Testis (tissue), 2 donors: ENCODE measurements around the gene FMNL2.

Experiments
- CTCF ChIP-seq, 3 experiments: fragments of 450-650 bp in 2 of 3; fragments of 200-600 bp in 1 of 3; sonication (generic) in 1 of 3; IDR thresholded peaks; one replicate each; pipeline ENCODE4 v1.5.1; 2016 to 2019; ENCODE audit warnings: antibody characterized with exemption in 3 of 3, mild to moderate bottlenecking in 2 of 3, moderate library complexity in 1 of 3
- POLR2A ChIP-seq: fragments of 450-650 bp; IDR thresholded peaks from one replicate; pipeline ENCODE4 v1.6.1; 2017; ENCODE audit warnings: antibody characterized with exemption, mild to moderate bottlenecking, moderate library complexity

DNA sequence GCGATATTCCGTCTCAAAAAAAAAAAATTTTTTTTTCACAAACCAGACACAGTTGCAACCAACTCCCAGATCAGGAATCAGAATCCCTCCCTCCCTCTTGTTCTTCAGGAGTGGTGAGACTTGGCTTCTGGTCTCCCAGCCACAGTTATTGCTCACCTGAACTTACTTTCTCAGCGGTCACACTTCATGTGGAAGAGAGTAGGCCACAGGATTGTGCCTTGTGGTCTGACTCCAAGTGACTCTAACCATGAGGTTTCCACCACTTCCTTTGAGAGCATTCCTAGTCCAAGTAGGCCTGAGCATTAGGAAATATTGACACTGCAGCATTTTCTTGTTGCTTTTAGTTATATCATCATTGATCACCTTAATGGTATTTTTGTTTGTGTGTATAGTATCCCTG lies 12.1 kb downstream of the FMNL2 start:
- no peak for TF ChIP-seq CTCF (IDR thresholded peaks at IDR 0.05)
- TF ChIP-seq POLR2A, result no peak
